Measurements from ENCODE around the gene FIZ1.

FIZ1 gene

DNA sequence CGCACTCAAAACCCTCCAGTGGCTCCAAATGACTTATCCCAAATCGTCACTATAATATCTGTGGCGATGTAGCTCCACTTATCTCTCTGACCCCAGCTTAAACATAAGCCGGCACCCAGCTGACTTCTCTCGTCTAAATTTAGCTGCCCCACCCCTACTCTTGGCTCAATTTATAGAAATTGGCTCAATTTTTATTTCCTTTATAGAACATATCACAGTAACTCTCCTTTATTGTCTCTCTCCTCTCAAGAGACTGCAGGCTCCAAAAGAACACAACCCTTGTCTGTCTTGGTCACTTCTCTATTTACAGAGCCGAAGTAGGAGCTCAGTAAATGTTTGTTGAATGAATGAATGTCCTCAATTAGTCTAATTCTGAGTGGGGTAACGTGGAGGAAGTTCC lies 24.2 kb upstream of the FIZ1 start:
- in situ Hi-C loops (cut with MboI; ENCODE audit: low sequenced_read_pairs, unreplicated experiment): no loop called here
- TF ChIP-seq, protein P1, sequence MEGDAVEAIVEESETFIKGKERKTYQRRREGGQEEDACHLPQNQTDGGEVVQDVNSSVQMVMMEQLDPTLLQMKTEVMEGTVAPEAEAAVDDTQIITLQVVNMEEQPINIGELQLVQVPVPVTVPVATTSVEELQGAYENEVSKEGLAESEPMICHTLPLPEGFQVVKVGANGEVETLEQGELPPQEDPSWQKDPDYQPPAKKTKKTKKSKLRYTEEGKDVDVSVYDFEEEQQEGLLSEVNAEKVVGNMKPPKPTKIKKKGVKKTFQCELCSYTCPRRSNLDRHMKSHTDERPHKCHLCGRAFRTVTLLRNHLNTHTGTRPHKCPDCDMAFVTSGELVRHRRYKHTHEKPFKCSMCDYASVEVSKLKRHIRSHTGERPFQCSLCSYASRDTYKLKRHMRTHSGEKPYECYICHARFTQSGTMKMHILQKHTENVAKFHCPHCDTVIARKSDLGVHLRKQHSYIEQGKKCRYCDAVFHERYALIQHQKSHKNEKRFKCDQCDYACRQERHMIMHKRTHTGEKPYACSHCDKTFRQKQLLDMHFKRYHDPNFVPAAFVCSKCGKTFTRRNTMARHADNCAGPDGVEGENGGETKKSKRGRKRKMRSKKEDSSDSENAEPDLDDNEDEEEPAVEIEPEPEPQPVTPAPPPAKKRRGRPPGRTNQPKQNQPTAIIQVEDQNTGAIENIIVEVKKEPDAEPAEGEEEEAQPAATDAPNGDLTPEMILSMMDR (IDR thresholded peaks at IDR 0.05; ENCODE audit: borderline replicate concordance, control extremely low read depth, extremely low read depth, insufficient read depth, missing control alignments): no peak
- no peak for DNase-seq (ENCODE audit: low spot score)

DNA sequence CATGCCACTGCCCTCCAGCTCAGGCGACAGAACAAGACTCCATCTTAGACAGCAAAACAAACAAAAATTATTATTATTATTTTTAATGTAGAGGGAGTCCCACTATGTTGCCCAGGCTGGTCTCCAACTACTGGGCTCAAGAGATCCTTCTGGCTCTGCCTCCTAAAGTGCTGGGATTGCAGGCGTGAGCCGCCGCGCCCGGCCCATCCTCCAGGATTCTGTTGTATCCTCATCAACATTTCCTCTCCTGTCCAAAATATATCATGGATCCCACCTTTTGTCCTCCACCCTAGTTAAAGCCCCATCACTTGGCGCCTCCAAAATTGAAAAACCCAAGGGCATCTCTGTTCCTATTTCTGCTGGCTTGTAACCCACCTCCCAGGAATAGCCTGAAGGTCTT lies 23.8 kb upstream of the FIZ1 start:
- in situ Hi-C loops (cut with MboI; ENCODE audit: low sequenced_read_pairs, unreplicated experiment): no loop called here
- TF ChIP-seq, protein P1 (IDR thresholded peaks at IDR 0.05; ENCODE audit: borderline replicate concordance, control extremely low read depth, extremely low read depth, insufficient read depth, missing control alignments): no peak
- no peak for DNase-seq (ENCODE audit: low spot score)

GRCh38 chr19:55622242-55622969 lies 23.1 kb upstream of the FIZ1 start:
- in situ Hi-C loops (cut with MboI; ENCODE audit: low sequenced_read_pairs, unreplicated experiment): no loop called here
- DNase-seq (ENCODE audit: low spot score): no peak
- TF ChIP-seq, protein P1 (IDR thresholded peaks at IDR 0.05; ENCODE audit: borderline replicate concordance, control extremely low read depth, extremely low read depth, insufficient read depth, missing control alignments): no peak

- TF ChIP-seq, protein P1 (IDR thresholded peaks at IDR 0.05; ENCODE audit: borderline replicate concordance, control extremely low read depth, extremely low read depth, insufficient read depth, missing control alignments): no peak
- DNase-seq (ENCODE audit: low spot score): no peak
- in situ Hi-C loops (cut with MboI; ENCODE audit: low sequenced_read_pairs, unreplicated experiment): no loop called here
These were observed 22.4 kb upstream of the FIZ1 start for GRCh38 chr19:55621673-55622231.

GRCh38 chr19:55621205-55621672 lies 21.9 kb upstream of the FIZ1 start:
- DNase-seq (ENCODE audit: low spot score): no peak
- TF ChIP-seq, protein P1 (IDR thresholded peaks at IDR 0.05; ENCODE audit: borderline replicate concordance, control extremely low read depth, extremely low read depth, insufficient read depth, missing control alignments): no peak
- in situ Hi-C loops (cut with MboI; ENCODE audit: low sequenced_read_pairs, unreplicated experiment): no loop called here

DNA sequence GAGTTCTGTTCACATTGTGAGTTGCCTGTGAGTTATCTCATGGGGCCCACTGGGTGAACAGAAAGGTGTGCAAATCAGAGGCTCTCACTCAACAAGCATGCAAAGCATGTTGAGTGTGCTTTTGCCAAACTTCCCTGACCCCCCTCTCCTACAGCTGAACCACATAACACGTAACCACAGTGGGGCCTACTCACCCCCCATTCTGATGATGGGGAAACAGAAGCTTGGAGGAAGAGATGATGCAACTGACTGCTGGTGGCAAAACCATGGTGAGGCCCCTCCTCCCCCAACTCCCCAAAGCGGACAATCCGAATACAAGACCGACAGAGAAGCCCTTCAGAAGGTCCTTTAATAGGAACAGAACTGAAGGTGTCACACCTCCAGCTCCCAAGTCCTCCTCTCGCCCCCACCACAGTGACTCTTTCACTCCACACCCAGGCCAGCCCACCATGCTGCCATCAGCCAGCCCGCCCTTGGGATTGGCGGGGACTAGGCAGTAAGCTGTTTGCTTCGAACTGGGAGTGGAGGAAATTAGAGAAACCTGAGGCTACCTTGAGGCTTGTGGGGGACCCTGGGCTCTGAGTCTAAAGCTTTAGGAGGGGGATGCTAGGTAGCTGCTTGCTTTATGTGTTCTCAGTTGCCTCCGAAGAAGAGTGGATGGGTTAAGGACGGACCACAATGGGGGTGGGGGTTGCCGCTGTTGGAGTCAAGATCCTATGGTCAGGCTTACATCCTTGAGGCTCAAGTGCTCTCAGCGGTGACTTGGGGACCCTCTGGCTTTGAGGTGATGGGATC lies 21.3 kb upstream of the FIZ1 start:
- TF ChIP-seq, protein P1 (IDR thresholded peaks at IDR 0.05; ENCODE audit: borderline replicate concordance, control extremely low read depth, extremely low read depth, insufficient read depth, missing control alignments): no peak
- no peak for DNase-seq (ENCODE audit: low spot score)
- in situ Hi-C loops (cut with MboI; ENCODE audit: low sequenced_read_pairs, unreplicated experiment): no loop called here

All from GM13976 (cell line).